WTC11 (cell line): ENCODE results near the gene FAM171A1. TPM values are rescaled to one million over a fixed set of nuclear protein-coding genes. Genes with fewer than 3 reads are reported as not detected.

Experiments used
- ATAC-seq: fragments of 200-7000 bp; cut with Tn5 transposase; 2 replicates; pipeline ENCODE4 v1.10.0; 2021; ENCODE audit warnings: mild to moderate bottlenecking, moderate library complexity
- CTCF ChIA-PET: fragments of 300-600 bp; sonication (Branson Sonifier 250); formaldehyde crosslinking; loops from one replicate; lab custom pipeline; 2021; ENCODE audit warnings: antibody characterized with exemption; lab: Charles Lee
- POLR2A ChIA-PET: fragments of 350-600 bp; sonication (Branson Sonifier 250); formaldehyde crosslinking; loops from one replicate; lab custom pipeline; 2021; ENCODE audit warnings: antibody characterized with exemption; lab: Charles Lee
- DNase-seq: peaks from one replicate; pipeline ENCODE4 v3.0.0; 2021; ENCODE audit warnings: low spot score
- H3K27ac Mint-ChIP-seq: 2 replicates; pipeline ENCODE4 v1.8.0; 2021; ENCODE audit warnings: mixed read lengths
- H3K27me3 Mint-ChIP-seq: 2 replicates; pipeline ENCODE4 v1.8.0; 2021; ENCODE audit warnings: low read depth, mild to moderate bottlenecking, moderate library complexity, mixed read lengths
- H3K36me3 Mint-ChIP-seq: 2 replicates; pipeline ENCODE4 v1.8.0; 2021; ENCODE audit warnings: mixed read lengths
- H3K4me1 Mint-ChIP-seq: 2 replicates; pipeline ENCODE4 v1.8.0; 2022; ENCODE audit warnings: mixed read lengths
- H3K4me3 Mint-ChIP-seq: 2 replicates; pipeline ENCODE4 v1.8.0; 2021; ENCODE audit warnings: mild to moderate bottlenecking, moderate library complexity, mixed read lengths
- H3K9me3 Mint-ChIP-seq: 2 replicates; pipeline ENCODE4 v1.8.0; 2021; ENCODE audit warnings: mixed read lengths
- ATF2 ChIP-seq: sonication (generic); formaldehyde crosslinking; IDR thresholded peaks from 2 replicates; pipeline ENCODE4 v1.8.1; 2022; ENCODE audit warnings: low read depth, missing genetic modification reagents, borderline replicate concordance
- FOXP1 ChIP-seq: sonication (generic); formaldehyde crosslinking; IDR thresholded peaks from 2 replicates; pipeline ENCODE4 v1.8.0; 2022; ENCODE audit warnings: missing genetic modification reagents, mild to moderate bottlenecking, moderate library complexity, borderline replicate concordance
- GRHL2 ChIP-seq: fragments of 250-450 bp; sonication (Bioruptor Pico); IDR thresholded peaks from 2 replicates; pipeline ENCODE4 v1.8.0; 2022; ENCODE audit warnings: mild to moderate bottlenecking, moderate library complexity; ENCODE audit not compliant: insufficient replicate concordance, severe bottlenecking
- JAZF1 ChIP-seq: fragments of 250-450 bp; sonication (Bioruptor Pico); IDR thresholded peaks from 2 replicates; pipeline ENCODE4 v1.9.0; 2021; ENCODE audit warnings: moderate library complexity, mild to moderate bottlenecking, inconsistent platforms
- JUN ChIP-seq: sonication (generic); formaldehyde crosslinking; IDR thresholded peaks from 2 replicates; pipeline ENCODE4 v1.8.0; 2023; ENCODE audit warnings: mild to moderate bottlenecking, missing genetic modification reagents
- MXD4 ChIP-seq: fragments of 250-450 bp; sonication (Bioruptor Pico); IDR thresholded peaks from 2 replicates; pipeline ENCODE4 v1.8.0; 2021; ENCODE audit warnings: mild to moderate bottlenecking, moderate library complexity, borderline replicate concordance
- TCF7 ChIP-seq: sonication (generic); formaldehyde crosslinking; IDR thresholded peaks from 2 replicates; pipeline ENCODE4 v1.8.0; 2022; ENCODE audit warnings: mild to moderate bottlenecking, low read depth, missing genetic modification reagents, moderate library complexity
- ZNF671 ChIP-seq: fragments of 250-450 bp; sonication (Bioruptor Pico); IDR thresholded peaks from 2 replicates; pipeline ENCODE4 v1.8.0; 2021; ENCODE audit warnings: mild to moderate bottlenecking
- total RNA-seq: library from RNA; stranded (reverse); gene quantifications from 3 replicates; pipeline ENCODE4 v1.2.3, GENCODE V29; 2021
- TF ChIP-seq, protein P1 (sequence below): sonication (generic); formaldehyde crosslinking; IDR thresholded peaks from 2 replicates; pipeline ENCODE4 v1.8.1; 2023; ENCODE audit warnings: mild to moderate bottlenecking, missing genetic modification reagents, borderline replicate concordance
- TF ChIP-seq, protein P2 (sequence below): fragments of 250-450 bp; sonication (Bioruptor Pico); IDR thresholded peaks from 2 replicates; pipeline ENCODE4 v1.8.0; 2021; ENCODE audit warnings: mild to moderate bottlenecking
- TF ChIP-seq, protein P3 (sequence below): sonication (generic); formaldehyde crosslinking; IDR thresholded peaks from 2 replicates; pipeline ENCODE4 v1.8.0; 2022; ENCODE audit warnings: mild to moderate bottlenecking, missing genetic modification reagents
- TF ChIP-seq, protein P4 (sequence below): sonication (generic); formaldehyde crosslinking; IDR thresholded peaks from 2 replicates; pipeline ENCODE4 v1.8.1; 2022; ENCODE audit warnings: mild to moderate bottlenecking, moderate library complexity, missing genetic modification reagents
- TF ChIP-seq, protein P5 (sequence below): sonication (generic); formaldehyde crosslinking; IDR thresholded peaks from 2 replicates; pipeline ENCODE4 v1.8.1; 2023; ENCODE audit warnings: mild to moderate bottlenecking, missing genetic modification reagents

Gene FAM171A1
- total RNA-seq, 1 experiment from 2014 or later = 33.9 TPM

DNA sequence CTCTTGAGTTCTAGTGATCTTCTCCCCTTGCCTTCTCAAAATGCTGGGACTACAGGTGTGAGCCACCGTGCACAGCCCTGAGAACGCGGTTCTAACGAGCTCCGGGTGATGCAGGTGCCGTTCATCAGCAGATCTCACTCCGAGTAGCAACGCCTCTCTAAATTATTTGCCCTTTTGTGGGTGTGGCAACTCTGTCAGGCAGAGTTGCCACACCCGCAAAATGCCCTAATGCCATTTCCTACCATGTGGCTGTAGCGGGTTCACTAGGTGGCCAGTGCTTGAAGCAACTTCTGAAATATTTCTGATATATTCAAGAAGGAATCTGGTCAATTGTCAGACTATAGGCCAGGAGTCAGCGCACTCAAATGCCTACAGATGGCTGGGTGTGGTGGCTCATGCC is 139.7 kb downstream of the FAM171A1 start (continued):
- TF ChIP-seq, protein P1, sequence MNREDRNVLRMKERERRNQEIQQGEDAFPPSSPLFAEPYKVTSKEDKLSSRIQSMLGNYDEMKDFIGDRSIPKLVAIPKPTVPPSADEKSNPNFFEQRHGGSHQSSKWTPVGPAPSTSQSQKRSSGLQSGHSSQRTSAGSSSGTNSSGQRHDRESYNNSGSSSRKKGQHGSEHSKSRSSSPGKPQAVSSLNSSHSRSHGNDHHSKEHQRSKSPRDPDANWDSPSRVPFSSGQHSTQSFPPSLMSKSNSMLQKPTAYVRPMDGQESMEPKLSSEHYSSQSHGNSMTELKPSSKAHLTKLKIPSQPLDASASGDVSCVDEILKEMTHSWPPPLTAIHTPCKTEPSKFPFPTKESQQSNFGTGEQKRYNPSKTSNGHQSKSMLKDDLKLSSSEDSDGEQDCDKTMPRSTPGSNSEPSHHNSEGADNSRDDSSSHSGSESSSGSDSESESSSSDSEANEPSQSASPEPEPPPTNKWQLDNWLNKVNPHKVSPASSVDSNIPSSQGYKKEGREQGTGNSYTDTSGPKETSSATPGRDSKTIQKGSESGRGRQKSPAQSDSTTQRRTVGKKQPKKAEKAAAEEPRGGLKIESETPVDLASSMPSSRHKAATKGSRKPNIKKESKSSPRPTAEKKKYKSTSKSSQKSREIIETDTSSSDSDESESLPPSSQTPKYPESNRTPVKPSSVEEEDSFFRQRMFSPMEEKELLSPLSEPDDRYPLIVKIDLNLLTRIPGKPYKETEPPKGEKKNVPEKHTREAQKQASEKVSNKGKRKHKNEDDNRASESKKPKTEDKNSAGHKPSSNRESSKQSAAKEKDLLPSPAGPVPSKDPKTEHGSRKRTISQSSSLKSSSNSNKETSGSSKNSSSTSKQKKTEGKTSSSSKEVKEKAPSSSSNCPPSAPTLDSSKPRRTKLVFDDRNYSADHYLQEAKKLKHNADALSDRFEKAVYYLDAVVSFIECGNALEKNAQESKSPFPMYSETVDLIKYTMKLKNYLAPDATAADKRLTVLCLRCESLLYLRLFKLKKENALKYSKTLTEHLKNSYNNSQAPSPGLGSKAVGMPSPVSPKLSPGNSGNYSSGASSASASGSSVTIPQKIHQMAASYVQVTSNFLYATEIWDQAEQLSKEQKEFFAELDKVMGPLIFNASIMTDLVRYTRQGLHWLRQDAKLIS = no peak
- TF ChIP-seq, protein P2, sequence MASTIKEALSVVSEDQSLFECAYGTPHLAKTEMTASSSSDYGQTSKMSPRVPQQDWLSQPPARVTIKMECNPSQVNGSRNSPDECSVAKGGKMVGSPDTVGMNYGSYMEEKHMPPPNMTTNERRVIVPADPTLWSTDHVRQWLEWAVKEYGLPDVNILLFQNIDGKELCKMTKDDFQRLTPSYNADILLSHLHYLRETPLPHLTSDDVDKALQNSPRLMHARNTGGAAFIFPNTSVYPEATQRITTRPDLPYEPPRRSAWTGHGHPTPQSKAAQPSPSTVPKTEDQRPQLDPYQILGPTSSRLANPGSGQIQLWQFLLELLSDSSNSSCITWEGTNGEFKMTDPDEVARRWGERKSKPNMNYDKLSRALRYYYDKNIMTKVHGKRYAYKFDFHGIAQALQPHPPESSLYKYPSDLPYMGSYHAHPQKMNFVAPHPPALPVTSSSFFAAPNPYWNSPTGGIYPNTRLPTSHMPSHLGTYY = no peak
- TF ChIP-seq JAZF1 (CRISPR knock-in tag) = no peak
- no peak for TF ChIP-seq MXD4 (CRISPR knock-in tag)

DNA sequence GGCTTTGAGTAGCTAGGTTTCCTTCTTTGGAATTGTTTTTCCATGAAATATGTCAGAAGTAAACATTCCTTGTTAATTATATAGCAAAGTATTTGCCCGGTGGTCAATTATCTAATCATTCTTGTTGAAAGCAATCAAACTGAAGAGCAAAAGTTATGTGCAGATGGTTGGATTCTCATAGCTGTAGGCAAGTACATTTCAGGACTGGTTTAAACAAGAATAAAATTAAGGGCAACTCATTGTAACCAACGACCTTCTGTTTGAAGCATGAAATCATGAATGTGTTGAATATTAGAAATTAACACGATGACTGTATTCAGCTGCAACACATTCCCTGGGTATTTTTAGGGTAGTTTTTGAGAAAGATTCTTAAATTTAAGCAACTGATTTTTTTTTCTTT is 140.8 kb downstream of the FAM171A1 start:
- POLR2A ChIA-PET = no interaction called here
- no peaks in the 10 kb centered on the region for H3K4me1 Mint-ChIP-seq
- H3K27me3 Mint-ChIP-seq = peaks cover 2% of the 10 kb centered on the region; the same call in 1 of the 2 replicates
- CTCF ChIA-PET = interaction anchor here (1.3 kb wide), 1 partner anchor 15 kb away, joined by 3 read pairs; no protein-coding TSS in a partner anchor
- no peak for DNase-seq
- TF ChIP-seq TCF7 (CRISPR knock-in tag) (no peak), GRHL2 (no peak), FOXP1 (CRISPR knock-in tag) (no peak), ATF2 (CRISPR knock-in tag) (no peak)
- TF ChIP-seq, protein P3, sequence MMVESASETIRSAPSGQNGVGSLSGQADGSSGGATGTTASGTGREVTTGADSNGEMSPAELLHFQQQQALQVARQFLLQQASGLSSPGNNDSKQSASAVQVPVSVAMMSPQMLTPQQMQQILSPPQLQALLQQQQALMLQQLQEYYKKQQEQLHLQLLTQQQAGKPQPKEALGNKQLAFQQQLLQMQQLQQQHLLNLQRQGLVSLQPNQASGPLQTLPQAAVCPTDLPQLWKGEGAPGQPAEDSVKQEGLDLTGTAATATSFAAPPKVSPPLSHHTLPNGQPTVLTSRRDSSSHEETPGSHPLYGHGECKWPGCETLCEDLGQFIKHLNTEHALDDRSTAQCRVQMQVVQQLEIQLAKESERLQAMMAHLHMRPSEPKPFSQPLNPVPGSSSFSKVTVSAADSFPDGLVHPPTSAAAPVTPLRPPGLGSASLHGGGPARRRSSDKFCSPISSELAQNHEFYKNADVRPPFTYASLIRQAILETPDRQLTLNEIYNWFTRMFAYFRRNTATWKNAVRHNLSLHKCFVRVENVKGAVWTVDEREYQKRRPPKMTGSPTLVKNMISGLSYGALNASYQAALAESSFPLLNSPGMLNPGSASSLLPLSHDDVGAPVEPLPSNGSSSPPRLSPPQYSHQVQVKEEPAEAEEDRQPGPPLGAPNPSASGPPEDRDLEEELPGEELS (CRISPR knock-in tag) = no peak
- H3K27ac Mint-ChIP-seq = no peak overlapping the region
- peaks cover 5% of the 10 kb centered on the region for H3K36me3 Mint-ChIP-seq
- no peak overlapping the region for H3K4me3 Mint-ChIP-seq
- peaks cover 11% of the 10 kb centered on the region for H3K9me3 Mint-ChIP-seq
- no peak for ATAC-seq

DNA sequence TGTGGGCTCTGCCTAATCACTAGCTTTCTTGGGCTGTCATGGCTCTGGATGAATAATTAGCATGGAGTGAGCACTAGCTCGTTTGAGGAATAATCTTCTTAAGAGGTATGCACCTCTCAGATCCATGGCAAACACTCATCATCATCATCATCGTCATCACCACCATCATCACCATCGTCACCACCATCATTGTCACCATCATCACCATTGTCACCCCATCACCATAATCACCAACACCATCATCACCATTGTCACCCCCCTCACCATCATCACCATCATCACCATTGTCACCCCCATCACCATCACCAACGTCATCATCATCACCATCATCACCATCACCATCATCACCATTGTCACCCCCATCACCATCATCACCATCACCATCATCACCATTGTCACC is 141.8 kb downstream of the FAM171A1 start:
- H3K27ac Mint-ChIP-seq = no peak overlapping the region
- no peak overlapping the region for H3K4me3 Mint-ChIP-seq
- ATAC-seq (no peak), DNase-seq (no peak)
- peaks cover 21% of the 10 kb centered on the region for H3K9me3 Mint-ChIP-seq
- no peak for TF ChIP-seq JUN (CRISPR knock-in tag)
- no peak for TF ChIP-seq ZNF671 (CRISPR knock-in tag)
- TF ChIP-seq, protein P4, sequence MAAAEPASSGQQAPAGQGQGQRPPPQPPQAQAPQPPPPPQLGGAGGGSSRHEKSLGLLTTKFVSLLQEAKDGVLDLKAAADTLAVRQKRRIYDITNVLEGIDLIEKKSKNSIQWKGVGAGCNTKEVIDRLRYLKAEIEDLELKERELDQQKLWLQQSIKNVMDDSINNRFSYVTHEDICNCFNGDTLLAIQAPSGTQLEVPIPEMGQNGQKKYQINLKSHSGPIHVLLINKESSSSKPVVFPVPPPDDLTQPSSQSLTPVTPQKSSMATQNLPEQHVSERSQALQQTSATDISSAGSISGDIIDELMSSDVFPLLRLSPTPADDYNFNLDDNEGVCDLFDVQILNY (CRISPR knock-in tag) = no peak
- TF ChIP-seq, protein P5, sequence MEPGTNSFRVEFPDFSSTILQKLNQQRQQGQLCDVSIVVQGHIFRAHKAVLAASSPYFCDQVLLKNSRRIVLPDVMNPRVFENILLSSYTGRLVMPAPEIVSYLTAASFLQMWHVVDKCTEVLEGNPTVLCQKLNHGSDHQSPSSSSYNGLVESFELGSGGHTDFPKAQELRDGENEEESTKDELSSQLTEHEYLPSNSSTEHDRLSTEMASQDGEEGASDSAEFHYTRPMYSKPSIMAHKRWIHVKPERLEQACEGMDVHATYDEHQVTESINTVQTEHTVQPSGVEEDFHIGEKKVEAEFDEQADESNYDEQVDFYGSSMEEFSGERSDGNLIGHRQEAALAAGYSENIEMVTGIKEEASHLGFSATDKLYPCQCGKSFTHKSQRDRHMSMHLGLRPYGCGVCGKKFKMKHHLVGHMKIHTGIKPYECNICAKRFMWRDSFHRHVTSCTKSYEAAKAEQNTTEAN (CRISPR knock-in tag) = no peak
- H3K27me3 Mint-ChIP-seq = peaks cover 2% of the 10 kb centered on the region; the same call in 1 of the 2 replicates
- CTCF ChIA-PET = no interaction called here
- H3K4me1 Mint-ChIP-seq = no peaks in the 10 kb centered on the region
- H3K36me3 Mint-ChIP-seq = peaks cover 12% of the 10 kb centered on the region
- POLR2A ChIA-PET = no interaction called here
